HG03045 (cell line): ENCODE measurements around the gene IAPP.
"Not testable (repeated sequence)": the region's sequence is repeated elsewhere in the genome, so short reads cannot be mapped to it uniquely, and the experiment has no call there.

Source experiments
- ATAC-seq: cut with Tn5 transposase; IDR thresholded peaks from one replicate; pipeline ENCODE4 v1.9.1; 2021; ENCODE audit warnings: mild to moderate bottlenecking, moderate library complexity; ENCODE audit not compliant: unreplicated experiment

IAPP gene

GRCh38 chr12:21372602-21373001, at the start of gene IAPP:
IAPP (plus strand) TSS chr12:21372902; CDS start chr12:21373352, 450 bp downstream.
- ATAC-seq, result no peak

DNA sequence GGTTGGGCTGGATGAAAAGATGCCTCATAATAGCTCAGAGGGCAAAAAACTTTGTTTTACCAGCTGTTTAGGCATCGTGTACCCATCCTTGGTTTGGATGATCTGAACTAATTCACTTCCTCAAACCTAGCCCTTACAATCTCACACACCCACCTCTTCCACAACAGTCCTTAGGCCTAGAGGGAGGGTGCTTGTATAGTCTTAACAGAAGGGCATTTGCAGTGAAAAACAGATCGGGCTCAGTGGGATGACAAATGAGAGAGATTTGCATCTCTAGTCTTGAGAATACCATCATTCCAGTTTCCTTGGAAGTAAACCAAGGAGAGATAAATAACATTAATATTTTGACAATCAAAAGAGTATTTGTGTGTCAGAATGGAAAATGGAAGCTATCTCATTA, 49.0 kb upstream of the IAPP start:
- no peak for ATAC-seq

DNA sequence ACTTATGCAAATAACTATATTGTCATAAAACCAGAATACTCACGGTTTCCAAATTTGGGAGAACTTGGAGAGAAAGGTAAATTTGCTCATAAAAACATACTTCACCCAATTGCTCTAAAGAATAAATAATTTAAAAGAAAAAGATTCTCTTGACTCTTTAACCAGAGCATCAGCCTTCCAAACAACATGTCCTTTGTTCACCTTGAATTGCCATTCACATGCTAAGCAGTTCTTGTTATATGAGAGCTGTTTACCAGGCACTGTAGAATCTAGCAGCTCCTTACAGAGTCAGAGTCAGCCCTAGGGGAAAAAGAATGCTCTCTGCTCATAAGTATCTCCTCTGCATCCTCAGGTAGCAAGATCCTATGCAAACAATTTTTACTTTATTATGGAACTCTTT, 48.2 kb upstream of the IAPP start:
- ATAC-seq, result no peak

DNA sequence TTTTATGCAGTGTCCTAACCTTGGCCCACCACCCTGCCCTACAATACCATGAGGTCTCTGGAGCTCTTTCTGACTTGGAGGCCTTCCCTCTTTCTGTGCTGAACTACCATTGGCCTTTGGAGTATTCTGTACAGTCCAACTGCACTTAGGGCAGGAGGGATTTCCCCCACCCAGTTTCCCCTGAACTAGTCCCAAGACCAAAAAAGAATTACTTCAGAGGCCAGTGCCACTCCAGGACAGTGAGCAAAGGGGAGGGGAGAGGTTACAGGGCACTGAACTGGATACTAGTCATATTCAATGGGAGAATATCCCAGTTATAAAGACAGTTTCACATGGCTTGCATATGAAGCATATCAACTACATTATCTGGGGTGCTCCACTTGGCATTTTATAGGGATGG, 44.1 kb upstream of the IAPP start:
- ATAC-seq, result no peak

DNA sequence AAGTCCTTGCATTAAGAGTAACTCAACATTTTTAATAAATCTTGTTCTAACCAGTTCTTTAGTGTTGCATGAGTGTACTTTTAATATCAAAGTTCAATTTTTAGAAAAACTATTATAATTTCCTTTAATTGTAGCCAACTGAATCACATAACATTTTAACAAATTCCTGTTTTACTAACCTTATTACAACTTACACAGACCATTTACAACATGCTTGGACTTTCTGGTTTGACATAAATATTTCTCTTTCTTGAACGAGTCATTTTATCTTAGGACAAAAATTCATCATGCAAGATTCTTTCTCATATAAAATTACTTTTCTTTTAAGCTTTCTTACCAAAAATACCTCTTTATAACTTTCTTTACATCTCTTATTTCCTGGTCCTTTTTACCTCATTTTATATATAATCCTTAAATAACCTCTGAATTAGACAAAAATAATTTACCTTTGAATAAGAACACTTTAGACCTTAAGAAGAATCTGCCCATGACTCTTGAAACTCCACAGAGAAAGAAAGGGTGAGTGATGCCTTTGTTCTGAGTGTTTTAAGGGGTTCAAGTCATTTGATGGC, 41.9 kb upstream of the IAPP start:
- ATAC-seq, result no peak

- no peak for ATAC-seq
These were observed 37.9 kb upstream of the IAPP start, which contains the start of gene SLCO1A2 for GRCh38 chr12:21334771-21335325. SLCO1A2 (minus strand) TSS chr12:21334917; CDS start chr12:21334647, 270 bp downstream.

DNA sequence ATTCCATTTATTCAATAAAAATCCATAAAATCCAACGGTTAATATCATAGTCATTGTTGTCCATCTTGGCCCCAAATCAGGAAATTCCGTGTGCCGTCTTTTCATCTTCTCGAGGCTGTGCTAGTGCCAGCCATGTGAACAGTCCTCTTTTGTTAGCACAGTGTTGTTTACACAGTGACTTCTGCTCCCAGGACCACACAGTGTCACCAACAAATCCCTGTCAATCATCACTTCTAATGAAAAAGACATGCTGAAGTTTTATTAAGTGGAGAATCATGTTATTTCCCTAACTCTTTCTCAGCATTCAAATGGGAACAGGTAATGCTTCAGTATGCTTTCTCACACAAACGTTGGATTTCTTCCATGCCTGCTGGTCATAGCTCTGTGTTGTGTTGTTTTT, 36.0 kb upstream of the IAPP start:
- ATAC-seq, result no peak

DNA sequence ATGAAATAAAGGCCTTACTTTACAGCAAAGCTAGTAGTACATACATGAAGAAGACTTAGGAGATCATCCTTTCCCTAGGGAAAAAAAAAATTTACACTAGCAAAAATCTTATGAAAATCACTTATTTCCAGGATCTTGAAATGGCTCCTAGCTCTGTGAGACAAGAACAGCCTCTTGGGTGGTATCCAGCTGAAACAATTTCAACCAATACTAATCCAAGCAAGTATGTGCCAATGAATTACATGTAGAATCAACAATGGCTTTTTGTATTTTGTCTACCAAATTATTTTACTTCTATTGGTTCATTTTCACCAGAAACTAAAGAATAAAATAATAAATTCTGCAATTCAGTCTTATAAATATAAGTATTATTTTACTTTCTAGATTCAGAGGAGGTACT, 35.2 kb upstream of the IAPP start:
- no peak for ATAC-seq

GRCh38 chr12:21337959-21338744, 34.5 kb upstream of the IAPP start:
- no peak for ATAC-seq

DNA sequence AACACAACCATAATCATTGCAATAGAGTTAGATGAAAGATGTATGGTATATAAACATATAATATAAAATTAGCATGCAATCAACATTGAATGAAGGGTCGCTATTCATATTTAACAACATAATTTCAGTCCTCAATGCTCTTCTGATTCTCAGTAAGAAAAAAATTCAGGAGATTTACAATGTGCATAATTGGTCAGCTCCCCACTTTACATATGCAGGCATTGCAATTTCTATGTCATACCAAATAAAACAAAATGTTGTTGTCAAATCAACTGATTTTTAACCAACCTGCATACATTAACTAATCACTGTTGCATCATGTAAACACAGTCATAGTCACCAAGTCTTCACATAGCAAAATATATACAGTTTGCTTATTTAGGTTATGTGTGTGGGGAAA, 32.8 kb upstream of the IAPP start:
- no peak for ATAC-seq

- ATAC-seq, result no peak
These were observed 32.3 kb upstream of the IAPP start for GRCh38 chr12:21340403-21340802.

DNA sequence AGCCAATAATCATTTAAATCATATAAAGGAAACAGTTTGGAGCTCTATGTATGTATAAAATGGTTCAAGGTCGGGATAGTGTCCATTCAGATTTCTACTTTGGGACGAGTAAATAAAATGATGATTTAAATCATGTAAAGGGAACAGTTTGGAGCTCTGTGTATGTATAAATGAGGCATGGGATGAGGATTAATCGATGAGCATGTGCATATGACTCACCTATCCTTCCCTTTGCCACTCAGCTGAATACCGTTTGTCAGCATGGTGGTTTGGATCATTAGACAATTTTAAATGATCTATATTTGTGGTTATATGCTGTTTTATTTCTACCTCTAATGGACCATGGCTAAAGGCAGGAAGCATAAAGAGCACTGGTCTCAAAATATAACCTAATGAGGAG, 30.9 kb upstream of the IAPP start:
- no peak for ATAC-seq

DNA sequence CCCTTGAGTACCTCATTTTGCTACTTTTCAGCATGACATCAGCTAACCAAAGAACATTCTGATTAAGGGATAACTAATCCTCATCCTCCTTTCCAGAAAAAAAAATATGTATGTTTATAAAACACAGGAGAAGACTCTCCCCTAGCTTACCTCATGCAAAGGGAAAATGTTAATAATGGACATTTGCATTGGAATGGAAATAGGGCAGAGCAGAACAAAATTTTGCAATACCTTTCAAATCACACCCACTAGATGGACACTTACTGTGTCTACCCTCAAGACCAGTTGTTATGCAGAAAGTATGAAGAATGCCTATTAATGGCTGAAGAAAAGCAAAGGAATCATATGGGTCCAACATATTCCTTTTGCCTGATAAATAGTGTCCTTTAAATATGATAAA, 29.1 kb upstream of the IAPP start:
- ATAC-seq, result no peak

- ATAC-seq, result no peak
These were observed 26.0 kb upstream of the IAPP start for GRCh38 chr12:21346542-21347205.

- ATAC-seq, result no peak
These were observed 21.7 kb upstream of the IAPP start for GRCh38 chr12:21350975-21351374.

GRCh38 chr12:21353487-21353886, 19.2 kb upstream of the IAPP start:
- no peak for ATAC-seq

DNA sequence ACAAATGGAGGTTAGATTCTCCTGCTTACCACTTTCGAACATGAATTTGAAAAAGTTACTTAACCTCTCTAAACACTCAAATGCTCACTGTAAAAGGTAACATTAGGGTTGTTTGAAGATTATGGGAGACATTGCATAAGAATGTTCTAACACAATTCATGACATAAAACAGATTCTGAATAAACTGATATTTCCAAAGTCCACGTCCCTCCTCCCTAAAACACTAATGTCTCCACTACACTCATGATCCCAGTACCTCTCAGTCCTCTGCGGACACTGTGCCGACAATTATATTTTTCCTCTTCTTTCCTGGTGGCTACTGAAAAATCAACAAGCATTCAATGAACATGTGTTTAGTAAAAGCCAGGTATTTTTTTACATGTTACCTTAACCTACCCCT, 18.8 kb upstream of the IAPP start:
- no peak for ATAC-seq

- no peak for ATAC-seq
These were observed 18.1 kb upstream of the IAPP start for GRCh38 chr12:21354641-21355040.

GRCh38 chr12:21360632-21361031, 12.1 kb upstream of the IAPP start:
- not testable (repeated sequence) for ATAC-seq

GRCh38 chr12:21369141-21369980, 3.3 kb upstream of the IAPP start:
- no peak for ATAC-seq
